Panc1 (cell line): ENCODE measurements around the gene ZSCAN26. TPM values are rescaled to one million over a fixed set of nuclear protein-coding genes. Genes with fewer than 3 reads are reported as not detected.
A peak's percentile ranks its signal among the peaks of the same experiment; 100 is the strongest.

Experiments used
- ATAC-seq: fragments of 200-7000 bp; cut with Tn5 transposase; 2 replicates; pipeline ENCODE4 v1.9.1; 2020; ENCODE audit warnings: mild to moderate bottlenecking, moderate library complexity
- BruUV-seq: library from RNA; stranded (reverse); fragments of 400-500 nt; replicated peaks from 2 replicates; lab custom pipeline; 2021; lab: Mats Ljungman, UMichigan
- CTCF ChIA-PET: fragments of 300-600 bp; sonication (Branson Sonifier 250); formaldehyde crosslinking; loops from one replicate; lab custom pipeline; 2022; ENCODE audit warnings: antibody characterized with exemption; lab: Charles Lee
- POLR2A ChIA-PET: fragments of 300-600 bp; sonication (Branson Sonifier 250); formaldehyde crosslinking; loops from one replicate; lab custom pipeline; 2022; ENCODE audit warnings: antibody characterized with exemption; lab: Charles Lee
- DNase-seq: peaks from one replicate; pipeline ENCODE4 v3.0.0-alpha.2; 2010; ENCODE audit warnings: low read depth, low spot score
- H3K27ac ChIP-seq: 2 replicates; pipeline ENCODE4 v1.5.1; 2011; ENCODE audit warnings: mild to moderate bottlenecking, low read length, inconsistent platforms
- H3K27me3 ChIP-seq: fragments of 200-500 bp; sonication (Bioruptor generic); 2 replicates; pipeline ENCODE4 v1.6.0; 2014; ENCODE audit warnings: low read length, inconsistent platforms; ENCODE audit not compliant: control insufficient read depth, insufficient read depth
- H3K36me3 ChIP-seq: fragments of 200-500 bp; sonication (Bioruptor generic); 2 replicates; pipeline ENCODE4 v1.5.1; 2014; ENCODE audit warnings: inconsistent platforms, mild to moderate bottlenecking, low read length, moderate library complexity; ENCODE audit not compliant: control insufficient read depth, insufficient read depth
- H3K4me1 ChIP-seq: 2 replicates; pipeline ENCODE4 v1.5.1; 2011; ENCODE audit warnings: inconsistent platforms, mild to moderate bottlenecking, low read length, moderate library complexity; ENCODE audit not compliant: control insufficient read depth, insufficient read depth
- H3K4me3 ChIP-seq, 2 experiments: 2 replicates each; pipeline ENCODE4 v1.5.1; 2011 to 2012; ENCODE audit warnings: low read depth in 2 of 2, low read length in 2 of 2, mild to moderate bottlenecking in 2 of 2, inconsistent platforms in 1 of 2, moderate library complexity in 1 of 2
- H3K9me3 ChIP-seq: fragments of 200-500 bp; sonication (Bioruptor generic); 2 replicates; pipeline ENCODE4 v1.5.1; 2014; ENCODE audit warnings: low read depth, mild to moderate bottlenecking, inconsistent platforms, low read length, moderate library complexity; ENCODE audit not compliant: control insufficient read depth, insufficient read depth
- POLR2AphosphoS5 ChIP-seq: IDR thresholded peaks from 2 replicates; pipeline ENCODE4 v1.6.1; 2012; ENCODE audit warnings: mild to moderate bottlenecking, low read depth, low read length, moderate library complexity
- REST ChIP-seq, 2 experiments: IDR thresholded peaks; 2 replicates each; pipeline ENCODE4 v1.6.1; 2011 to 2012; ENCODE audit warnings: low read depth in 2 of 2, control low read depth in 1 of 2, low read length in 1 of 2, mild to moderate bottlenecking in 1 of 2, moderate library complexity in 1 of 2; ENCODE audit not compliant: insufficient read depth in 1 of 2
- SIN3A ChIP-seq: IDR thresholded peaks from 2 replicates; pipeline ENCODE4 v1.6.1; 2012; ENCODE audit warnings: low read depth, mild to moderate bottlenecking, low read length, moderate library complexity, borderline replicate concordance; ENCODE audit not compliant: insufficient read depth
- TCF7L2 ChIP-seq: IDR thresholded peaks from 2 replicates; pipeline ENCODE4 v1.6.1; 2011; ENCODE audit warnings: mild to moderate bottlenecking, low read depth, low read length, inconsistent platforms
- in situ Hi-C: cut with HindIII; loops from 2 replicates; pipeline ENCODE4 v1.10.0; 2016; ENCODE audit warnings: low sequenced_read_pairs, low pct_unique_long_range_greater_than_20kb
- intact Hi-C: fragments of 100-400 bp; cut with micrococcal nuclease; formaldehyde crosslinking; loops from one replicate; pipeline ENCODE4 v1.10.0; 2022; ENCODE audit not compliant: unreplicated experiment
- total RNA-seq: library from RNA; stranded (reverse); gene quantifications from one replicate; pipeline ENCODE4 v1.2.1, GENCODE V29; 2021; ENCODE audit not compliant: unreplicated experiment
- TF ChIP-seq, protein P1 (sequence below): fragments of 450-650 bp; IDR thresholded peaks from 2 replicates; pipeline ENCODE4 v1.5.1; 2017; ENCODE audit warnings: mild to moderate bottlenecking

ZSCAN26 gene
- total RNA-seq, 1 experiment from 2014 or later, result 6.6 TPM

DNA sequence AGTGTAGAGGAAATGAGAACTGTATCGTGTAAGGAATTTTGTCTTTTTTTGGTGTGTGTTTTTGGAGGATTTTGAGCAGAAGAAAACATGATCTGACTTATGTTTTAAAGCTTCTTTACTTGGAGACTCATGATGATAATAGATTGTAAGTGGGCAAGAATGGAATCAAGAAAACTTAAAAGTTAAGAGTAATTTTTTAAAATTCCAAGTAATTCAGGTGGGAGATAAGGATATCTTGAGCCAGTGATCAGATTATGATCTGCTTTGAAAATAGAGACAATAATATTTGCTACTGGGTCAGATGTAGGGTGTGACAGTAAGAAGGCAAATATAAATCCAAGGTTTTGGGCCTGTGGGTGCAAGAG, 734 bp downstream of the ZSCAN26 start:
- no TSS peak for BruUV-seq
- in situ Hi-C loops, result no loop called here
- TF ChIP-seq POLR2AphosphoS5, result no peak
- TF ChIP-seq, protein P1, sequence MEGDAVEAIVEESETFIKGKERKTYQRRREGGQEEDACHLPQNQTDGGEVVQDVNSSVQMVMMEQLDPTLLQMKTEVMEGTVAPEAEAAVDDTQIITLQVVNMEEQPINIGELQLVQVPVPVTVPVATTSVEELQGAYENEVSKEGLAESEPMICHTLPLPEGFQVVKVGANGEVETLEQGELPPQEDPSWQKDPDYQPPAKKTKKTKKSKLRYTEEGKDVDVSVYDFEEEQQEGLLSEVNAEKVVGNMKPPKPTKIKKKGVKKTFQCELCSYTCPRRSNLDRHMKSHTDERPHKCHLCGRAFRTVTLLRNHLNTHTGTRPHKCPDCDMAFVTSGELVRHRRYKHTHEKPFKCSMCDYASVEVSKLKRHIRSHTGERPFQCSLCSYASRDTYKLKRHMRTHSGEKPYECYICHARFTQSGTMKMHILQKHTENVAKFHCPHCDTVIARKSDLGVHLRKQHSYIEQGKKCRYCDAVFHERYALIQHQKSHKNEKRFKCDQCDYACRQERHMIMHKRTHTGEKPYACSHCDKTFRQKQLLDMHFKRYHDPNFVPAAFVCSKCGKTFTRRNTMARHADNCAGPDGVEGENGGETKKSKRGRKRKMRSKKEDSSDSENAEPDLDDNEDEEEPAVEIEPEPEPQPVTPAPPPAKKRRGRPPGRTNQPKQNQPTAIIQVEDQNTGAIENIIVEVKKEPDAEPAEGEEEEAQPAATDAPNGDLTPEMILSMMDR, result no peak
- no peak for TF ChIP-seq SIN3A
- TF ChIP-seq TCF7L2, result no peak
- no peak for TF ChIP-seq REST (IDR thresholded peaks at IDR 0.05; ENCODE audit: insufficient read depth in 1 of 2, low read depth in 2 of 2, low read length in 1 of 2)
- DNase-seq (no peak), ATAC-seq (no peak)
- H3K9me3 ChIP-seq, result no peaks in the 10 kb centered on the region
- peak overlapping the region; percentile 73 to 83 for H3K4me3 ChIP-seq
- no peaks in the 10 kb centered on the region for H3K27me3 ChIP-seq
- peak overlapping the region; percentile 95 for H3K27ac ChIP-seq
- intact Hi-C loops, result loop anchor here (5.0 kb wide), 1 partner anchor 85 kb away; no protein-coding TSS in a partner anchor
- CTCF ChIA-PET, result interaction anchor here (1.0 kb wide), 1 partner anchor 88 kb away, joined by 11 read pairs; no protein-coding TSS in a partner anchor
- H3K4me1 ChIP-seq, result peaks cover 16% of the 10 kb centered on the region; the same call in 1 of the 2 replicates
- POLR2A ChIA-PET, result no interaction called here
- no peaks in the 10 kb centered on the region; the same call in none of the 2 replicates for H3K36me3 ChIP-seq

DNA sequence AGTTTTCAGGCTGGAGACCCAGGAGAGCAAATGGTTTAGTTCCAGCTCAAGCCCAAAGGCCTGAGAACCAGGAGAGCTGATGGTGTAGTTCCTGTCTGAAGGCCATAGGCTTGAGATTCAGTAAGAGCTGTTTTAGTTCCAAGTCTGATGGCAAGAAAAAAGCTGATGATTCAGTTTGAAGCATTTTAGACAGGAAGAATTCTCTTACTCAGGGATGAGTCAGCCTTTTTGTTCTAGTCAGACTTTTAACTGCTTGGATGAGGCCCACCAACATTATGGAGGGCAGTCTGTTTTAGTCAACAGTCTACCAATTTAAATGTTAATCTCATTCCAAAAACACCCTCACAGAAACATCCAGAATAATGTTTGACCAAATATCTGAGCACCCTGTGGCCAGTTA, 2.5 kb downstream of the ZSCAN26 start:
- no peak overlapping the region for H3K4me3 ChIP-seq
- ChIA-PET CTCF (no interaction called here), POLR2A (interaction anchor here (0.5 to 0.9 kb wide), 2 partner anchors 128 to 474 kb away, joined by 3 read pairs; partner anchors contain the start of gene ZKSCAN8)
- H3K4me1 ChIP-seq, result peaks cover 16% of the 10 kb centered on the region; the same call in 1 of the 2 replicates
- TF ChIP-seq, protein P1, result no peak
- TF ChIP-seq SIN3A, result no peak
- no peak for TF ChIP-seq TCF7L2
- no peak for TF ChIP-seq REST (IDR thresholded peaks at IDR 0.05; ENCODE audit: insufficient read depth in 1 of 2, low read depth in 2 of 2, low read length in 1 of 2)
- TF ChIP-seq POLR2AphosphoS5, result no peak
- DNase-seq, result peak; percentile 56
- in situ Hi-C loops, result no loop called here
- no peaks in the 10 kb centered on the region for H3K9me3 ChIP-seq
- no peaks in the 10 kb centered on the region for H3K27me3 ChIP-seq
- H3K36me3 ChIP-seq, result no peaks in the 10 kb centered on the region; the same call in none of the 2 replicates
- intact Hi-C loops, result loop anchor here (5.0 kb wide), 1 partner anchor 83 kb away; no protein-coding TSS in a partner anchor
- BruUV-seq, result no TSS peak
- peak; percentile 45; the same call in 1 of the 2 replicates for ATAC-seq
- H3K27ac ChIP-seq, result no peak overlapping the region; the same call in 1 of the 2 replicates
